Activated CD4-positive, alpha-beta memory T cell treated with anti-CD3 and anti-CD28 coated beads for 36 hours (primary cell): ENCODE results near the gene ISL2. TPM values are rescaled to one million over a fixed set of nuclear protein-coding genes. Genes with fewer than 3 reads are reported as not detected.

ENCODE experiments used
- CTCF ChIA-PET: fragments of 350-600 bp; sonication (Branson Sonifier 250); formaldehyde crosslinking; loops from one replicate; lab custom pipeline; 2021; ENCODE audit warnings: antibody characterized with exemption, inconsistent platforms; lab: Charles Lee
- POLR2A ChIA-PET: fragments of 350-600 bp; sonication (Branson Sonifier 250); formaldehyde crosslinking; loops from one replicate; lab custom pipeline; 2021; ENCODE audit warnings: antibody characterized with exemption; lab: Charles Lee
- DNase-seq: peaks from one replicate; pipeline ENCODE4 v3.0.0-alpha.2; 2020
- H3K27ac Mint-ChIP-seq: one replicate; pipeline ENCODE4 v1.8.0; 2021; ENCODE audit warnings: mixed read lengths
- H3K27me3 Mint-ChIP-seq: one replicate; pipeline ENCODE4 v1.8.0; 2021; ENCODE audit warnings: mixed read lengths
- H3K36me3 Mint-ChIP-seq: one replicate; pipeline ENCODE4 v1.8.0; 2021; ENCODE audit warnings: mixed read lengths
- H3K4me1 Mint-ChIP-seq: one replicate; pipeline ENCODE4 v1.8.0; 2021; ENCODE audit warnings: low read depth, mixed read lengths
- H3K4me3 Mint-ChIP-seq: one replicate; pipeline ENCODE4 v1.8.0; 2021; ENCODE audit warnings: mild to moderate bottlenecking, mixed read lengths
- H3K9me3 Mint-ChIP-seq: one replicate; pipeline ENCODE4 v1.8.0; 2021; ENCODE audit warnings: mixed read lengths
- intact Hi-C: fragments of 100-400 bp; cut with micrococcal nuclease; formaldehyde crosslinking; loops from one replicate; pipeline ENCODE4 v1.15.1; 2023
- total RNA-seq, 2 experiments: library from RNA; stranded (reverse); gene quantifications; one replicate each; pipeline ENCODE4 v1.2.3, GENCODE V29; 2021

ISL2 gene
- total RNA-seq, 2 experiments from 2014 or later: 0.15 to 0.19 TPM

DNA sequence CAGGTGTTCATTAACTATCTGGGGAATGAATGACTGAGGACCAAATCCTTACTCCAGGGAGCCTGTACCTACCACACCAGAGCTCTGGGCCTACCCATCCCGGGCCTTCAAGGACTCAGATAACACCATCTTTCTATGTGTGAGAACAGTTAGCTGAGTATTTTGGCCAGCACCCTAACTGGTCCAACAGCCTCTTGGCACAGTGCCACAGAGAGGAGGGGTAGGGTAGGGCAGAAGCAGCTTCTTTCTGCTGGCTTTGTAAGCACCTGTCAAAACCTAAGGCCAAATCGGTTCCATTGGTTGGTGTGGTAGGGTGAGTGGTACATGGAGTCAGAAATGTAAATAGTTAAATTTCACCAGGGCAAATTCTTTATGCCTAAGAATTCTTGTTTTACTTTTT lies 26.7 kb downstream of the ISL2 start:
- CTCF ChIA-PET: no interaction called here
- H3K4me3 Mint-ChIP-seq: no peak overlapping the region
- H3K27me3 Mint-ChIP-seq: no peaks in the 10 kb centered on the region
- DNase-seq: no peak
- no peaks in the 10 kb centered on the region for H3K4me1 Mint-ChIP-seq
- H3K27ac Mint-ChIP-seq: no peak overlapping the region
- intact Hi-C loops: no loop called here
- no peaks in the 10 kb centered on the region for H3K36me3 Mint-ChIP-seq
- no peaks in the 10 kb centered on the region for H3K9me3 Mint-ChIP-seq
- POLR2A ChIA-PET: no interaction called here

DNA sequence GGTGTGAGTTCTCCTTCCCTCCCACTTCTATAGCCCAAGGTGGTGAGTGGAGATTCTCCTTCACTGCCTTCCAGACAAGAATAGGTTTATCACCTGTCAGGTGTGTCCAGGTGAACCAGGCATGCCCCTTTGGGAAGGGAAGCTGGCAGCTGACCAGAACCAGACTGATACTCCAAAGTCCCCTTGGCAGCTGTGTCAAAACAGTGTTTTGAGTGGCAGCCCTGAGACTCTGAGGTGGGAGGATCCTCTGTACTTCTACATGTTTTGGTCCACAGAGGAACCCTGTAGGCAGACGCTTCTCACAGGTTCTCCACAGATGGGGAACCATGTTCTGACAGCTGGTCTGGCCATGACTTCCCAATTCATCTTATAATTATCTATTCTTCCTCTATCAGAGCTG lies 30.1 kb downstream of the ISL2 start:
- ChIA-PET POLR2A (no interaction called here), CTCF (no interaction called here)
- Mint-ChIP-seq H3K9me3 (no peaks in the 10 kb centered on the region), H3K4me1 (no peaks in the 10 kb centered on the region), H3K27ac (no peak overlapping the region), H3K4me3 (no peak overlapping the region), H3K36me3 (no peaks in the 10 kb centered on the region), H3K27me3 (no peaks in the 10 kb centered on the region)
- intact Hi-C loops: no loop called here
- DNase-seq: no peak

DNA sequence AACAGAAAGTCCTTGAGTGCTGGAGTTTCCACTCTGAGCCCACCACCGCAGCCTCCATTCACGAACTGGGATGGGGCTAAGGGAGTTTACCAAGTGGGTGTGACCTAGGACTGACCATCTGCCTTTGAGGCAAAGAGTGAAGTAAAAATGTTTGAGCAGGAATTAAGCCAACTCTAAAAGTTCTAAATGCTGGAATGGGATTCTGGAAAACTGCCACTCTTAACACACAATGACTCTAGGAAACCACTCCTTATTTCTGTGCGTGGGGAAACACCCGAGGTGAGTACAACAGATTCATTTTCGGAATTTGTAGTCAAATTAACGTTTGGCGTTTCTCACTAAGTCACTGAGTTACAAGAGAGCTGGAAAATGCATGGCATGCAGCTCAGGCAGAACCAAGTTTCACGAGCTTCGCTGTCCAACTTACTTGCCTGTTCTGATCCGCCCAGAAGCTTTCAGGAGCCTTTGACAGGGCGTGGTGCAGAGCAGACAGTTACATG lies 31.6 kb downstream of the ISL2 start:
- POLR2A ChIA-PET: no interaction called here
- no peaks in the 10 kb centered on the region for H3K9me3 Mint-ChIP-seq
- H3K27me3 Mint-ChIP-seq: no peaks in the 10 kb centered on the region
- no peak overlapping the region for H3K4me3 Mint-ChIP-seq
- H3K4me1 Mint-ChIP-seq: no peaks in the 10 kb centered on the region
- no peak for DNase-seq
- no peak overlapping the region for H3K27ac Mint-ChIP-seq
- intact Hi-C loops: no loop called here
- H3K36me3 Mint-ChIP-seq: peaks cover 6% of the 10 kb centered on the region
- CTCF ChIA-PET: no interaction called here

GRCh38 chr15:76376029-76376428 lies 39.5 kb downstream of the ISL2 start:
- POLR2A ChIA-PET: no interaction called here
- Mint-ChIP-seq H3K4me3 (no peak overlapping the region), H3K9me3 (no peaks in the 10 kb centered on the region), H3K27me3 (no peaks in the 10 kb centered on the region), H3K4me1 (no peaks in the 10 kb centered on the region), H3K36me3 (peaks cover 17% of the 10 kb centered on the region), H3K27ac (no peak overlapping the region)
- no peak for DNase-seq
- intact Hi-C loops: loop anchor here (10.0 kb wide), 1 partner anchor 59 kb away; no protein-coding TSS in a partner anchor
- CTCF ChIA-PET: no interaction called here

- Mint-ChIP-seq H3K4me1 (no peaks in the 10 kb centered on the region), H3K27ac (no peak overlapping the region), H3K36me3 (peaks cover 20% of the 10 kb centered on the region), H3K9me3 (no peaks in the 10 kb centered on the region), H3K27me3 (no peaks in the 10 kb centered on the region), H3K4me3 (no peak overlapping the region)
- DNase-seq: no peak
- intact Hi-C loops: loop anchor here (10.0 kb wide), 1 partner anchor 58 kb away; no protein-coding TSS in a partner anchor
- ChIA-PET CTCF (no interaction called here), POLR2A (no interaction called here)
Measured at GRCh38 chr15:76376816-76377215, 40.2 kb downstream of the ISL2 start.

DNA sequence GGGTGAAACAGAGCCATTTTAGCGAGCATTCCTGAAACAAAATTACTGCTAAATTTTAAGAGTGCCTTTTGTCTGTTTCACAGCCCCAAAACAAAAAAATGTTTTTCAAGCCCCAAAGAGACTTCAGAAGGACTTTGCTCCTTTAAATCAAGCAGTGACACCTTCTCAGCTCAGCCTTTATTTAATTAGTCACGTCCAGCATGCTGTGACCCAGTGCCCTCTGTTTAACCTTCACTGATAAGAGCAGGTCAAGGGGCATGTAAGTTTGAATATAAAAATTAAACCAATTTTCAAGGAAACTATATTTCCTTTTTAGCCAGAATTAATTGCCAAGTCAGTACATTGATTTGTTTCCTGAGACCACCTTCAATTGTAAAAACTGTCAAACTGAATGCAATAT lies 40.6 kb downstream of the ISL2 start:
- ChIA-PET POLR2A (no interaction called here), CTCF (no interaction called here)
- DNase-seq: no peak
- H3K4me1 Mint-ChIP-seq: no peaks in the 10 kb centered on the region
- intact Hi-C loops: loop anchor here (10.0 kb wide), 1 partner anchor 58 kb away; no protein-coding TSS in a partner anchor
- H3K27me3 Mint-ChIP-seq: no peaks in the 10 kb centered on the region
- H3K4me3 Mint-ChIP-seq: no peak overlapping the region
- H3K9me3 Mint-ChIP-seq: no peaks in the 10 kb centered on the region
- peaks cover 16% of the 10 kb centered on the region for H3K36me3 Mint-ChIP-seq
- H3K27ac Mint-ChIP-seq: no peak overlapping the region

DNA sequence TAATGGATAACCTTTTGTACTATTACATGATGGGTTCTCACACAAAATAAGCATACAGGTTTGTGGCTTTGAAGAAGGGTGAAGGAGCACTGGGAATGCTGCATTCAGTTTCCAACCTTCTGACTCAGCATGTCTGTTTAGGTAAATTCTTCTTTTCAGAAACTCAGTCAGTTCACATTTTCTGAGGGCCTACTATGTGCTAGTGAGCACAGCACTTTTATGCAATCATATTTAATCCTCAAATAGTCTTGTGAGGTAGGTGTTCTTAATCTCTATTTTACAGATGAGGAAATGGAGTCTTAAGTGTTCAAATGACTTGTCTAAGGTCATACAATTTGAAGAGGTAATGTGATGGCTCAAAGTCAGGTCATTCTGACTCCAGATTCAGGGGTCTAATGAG lies 41.2 kb downstream of the ISL2 start:
- ChIA-PET CTCF (no interaction called here), POLR2A (no interaction called here)
- Mint-ChIP-seq H3K4me3 (no peak overlapping the region), H3K27ac (no peak overlapping the region), H3K36me3 (peaks cover 15% of the 10 kb centered on the region), H3K27me3 (no peaks in the 10 kb centered on the region), H3K9me3 (no peaks in the 10 kb centered on the region), H3K4me1 (peaks cover 3% of the 10 kb centered on the region)
- no peak for DNase-seq
- intact Hi-C loops: loop anchor here (10.0 kb wide), 1 partner anchor 57 kb away; no protein-coding TSS in a partner anchor

DNA sequence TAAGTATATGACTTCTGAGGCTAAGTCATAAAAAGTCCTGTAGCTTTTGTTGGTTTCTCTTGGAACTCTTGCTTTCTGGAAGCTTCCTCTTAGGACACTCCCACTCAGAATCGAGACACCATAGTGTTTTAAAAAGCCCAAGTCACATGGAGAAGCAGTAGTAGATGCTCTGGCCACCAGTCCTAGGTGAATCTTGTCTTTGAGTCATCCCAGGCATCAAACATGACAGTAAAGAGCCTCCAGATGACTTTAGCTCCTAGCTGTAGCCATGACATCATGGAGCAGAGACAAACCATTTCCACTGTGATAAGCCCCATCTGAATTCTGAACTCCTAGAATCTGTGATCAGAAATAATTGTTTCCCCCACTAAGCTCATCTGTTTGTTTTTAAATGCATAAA lies 42.1 kb downstream of the ISL2 start:
- peaks cover 7% of the 10 kb centered on the region for H3K4me1 Mint-ChIP-seq
- peaks cover 15% of the 10 kb centered on the region for H3K36me3 Mint-ChIP-seq
- H3K27me3 Mint-ChIP-seq: no peaks in the 10 kb centered on the region
- ChIA-PET POLR2A (no interaction called here), CTCF (no interaction called here)
- intact Hi-C loops: loop anchor here (10.0 kb wide), 1 partner anchor 56 kb away; no protein-coding TSS in a partner anchor
- H3K9me3 Mint-ChIP-seq: no peaks in the 10 kb centered on the region
- H3K27ac Mint-ChIP-seq: no peak overlapping the region
- no peak overlapping the region for H3K4me3 Mint-ChIP-seq
- DNase-seq: no peak

DNA sequence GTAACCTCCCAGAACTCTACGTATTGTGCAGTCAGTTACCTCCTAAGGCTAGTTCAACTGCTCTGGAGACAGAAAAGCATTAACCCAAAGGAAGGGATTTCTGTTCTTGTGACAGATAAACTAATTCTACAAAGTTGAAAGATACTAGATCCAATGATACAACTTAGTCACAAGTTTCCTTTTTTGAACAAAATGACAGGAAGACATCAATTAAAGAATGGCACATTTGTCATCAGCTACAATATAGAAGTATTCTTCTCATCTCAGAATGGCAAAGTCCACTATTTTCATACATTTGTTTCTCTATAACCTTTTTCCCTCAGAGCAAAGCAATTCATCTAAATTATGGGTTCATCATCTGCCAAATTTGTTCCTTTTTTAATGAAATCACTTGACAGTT lies 43.7 kb downstream of the ISL2 start:
- POLR2A ChIA-PET: no interaction called here
- CTCF ChIA-PET: no interaction called here
- H3K36me3 Mint-ChIP-seq: peaks cover 13% of the 10 kb centered on the region

DNA sequence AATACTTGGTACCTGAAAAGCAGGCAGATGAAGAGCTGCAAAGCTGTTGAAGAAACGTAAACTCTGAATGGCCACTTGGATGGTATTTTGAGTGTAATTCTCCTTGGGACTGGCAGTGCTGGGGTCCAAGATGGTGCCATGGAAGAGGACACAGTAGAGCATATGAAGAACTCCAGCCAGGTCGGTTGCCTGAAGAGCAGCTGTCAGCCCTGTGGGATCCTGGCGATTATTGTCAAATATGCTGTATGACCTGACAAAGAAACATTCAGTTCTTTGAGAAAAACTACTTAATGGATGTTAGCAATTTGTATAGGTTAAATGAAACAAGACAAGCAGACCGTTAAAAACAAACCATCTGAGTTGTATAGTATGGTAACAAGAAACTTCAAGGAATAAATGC lies 44.8 kb downstream of the ISL2 start:
- intact Hi-C loops: no loop called here
- CTCF ChIA-PET: no interaction called here
- Mint-ChIP-seq H3K4me3 (no peak overlapping the region), H3K27me3 (no peaks in the 10 kb centered on the region), H3K27ac (no peak overlapping the region), H3K9me3 (no peaks in the 10 kb centered on the region), H3K4me1 (peaks cover 8% of the 10 kb centered on the region), H3K36me3 (peaks cover 13% of the 10 kb centered on the region)
- POLR2A ChIA-PET: no interaction called here
- no peak for DNase-seq

More for the DNA sequence above, 43.7 kb downstream of the ISL2 start:
- H3K27ac Mint-ChIP-seq: no peak overlapping the region
- peaks cover 8% of the 10 kb centered on the region for H3K4me1 Mint-ChIP-seq
- DNase-seq: no peak
- H3K9me3 Mint-ChIP-seq: no peaks in the 10 kb centered on the region
- intact Hi-C loops: no loop called here
- no peaks in the 10 kb centered on the region for H3K27me3 Mint-ChIP-seq
- H3K4me3 Mint-ChIP-seq: no peak overlapping the region

GRCh38 chr15:76382987-76383728 lies 46.6 kb downstream of the ISL2 start:
- H3K36me3 Mint-ChIP-seq: peaks cover 14% of the 10 kb centered on the region
- H3K4me1 Mint-ChIP-seq: peaks cover 8% of the 10 kb centered on the region
- no peaks in the 10 kb centered on the region for H3K27me3 Mint-ChIP-seq
- intact Hi-C loops: loop anchor here (1.0 to 2.0 kb wide), 3 partner anchors 90 to 369 kb away; no protein-coding TSS in a partner anchor
- ChIA-PET CTCF (no interaction called here), POLR2A (no interaction called here)
- H3K9me3 Mint-ChIP-seq: no peaks in the 10 kb centered on the region
- no peak for DNase-seq
- no peak overlapping the region for H3K27ac Mint-ChIP-seq
- H3K4me3 Mint-ChIP-seq: no peak overlapping the region

DNA sequence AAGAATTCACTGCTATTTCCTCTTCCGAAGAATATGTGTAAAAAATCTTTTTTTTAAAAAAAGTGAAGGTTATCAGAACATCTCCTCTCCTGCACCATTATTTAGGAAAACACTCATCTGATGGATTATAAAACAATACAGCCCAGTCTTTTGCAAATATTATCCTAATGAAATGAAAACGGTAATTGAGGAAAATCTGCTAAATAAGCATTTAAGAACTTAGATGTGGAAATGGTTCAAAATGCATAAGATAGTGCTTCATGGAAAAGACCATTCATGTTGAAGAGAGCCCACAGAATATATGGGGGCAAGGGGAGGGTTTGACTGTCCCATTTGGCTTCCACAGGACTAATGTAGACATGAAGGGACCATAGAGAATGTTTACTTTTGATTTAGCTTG lies 47.8 kb downstream of the ISL2 start:
- POLR2A ChIA-PET: no interaction called here
- CTCF ChIA-PET: no interaction called here
- no peaks in the 10 kb centered on the region for H3K27me3 Mint-ChIP-seq
- H3K9me3 Mint-ChIP-seq: no peaks in the 10 kb centered on the region
- no peak overlapping the region for H3K4me3 Mint-ChIP-seq
- H3K36me3 Mint-ChIP-seq: peaks cover 13% of the 10 kb centered on the region
- no peak overlapping the region for H3K27ac Mint-ChIP-seq
- no peak for DNase-seq
- H3K4me1 Mint-ChIP-seq: peaks cover 8% of the 10 kb centered on the region
- intact Hi-C loops: no loop called here

GRCh38 chr15:76386178-76386577 lies 49.6 kb downstream of the ISL2 start:
- CTCF ChIA-PET: no interaction called here
- Mint-ChIP-seq H3K4me3 (no peak overlapping the region), H3K4me1 (peaks cover 8% of the 10 kb centered on the region), H3K9me3 (no peaks in the 10 kb centered on the region), H3K36me3 (peaks cover 6% of the 10 kb centered on the region), H3K27me3 (no peaks in the 10 kb centered on the region), H3K27ac (no peak overlapping the region)
- intact Hi-C loops: no loop called here
- no peak for DNase-seq
- POLR2A ChIA-PET: no interaction called here
